H1 (cell line): ENCODE results near the gene MYO1D. TPM values are rescaled to one million over a fixed set of nuclear protein-coding genes. Genes with fewer than 3 reads are reported as not detected.

ENCODE experiments used
- CTCF ChIA-PET: fragments of 300-600 bp; sonication (Branson Sonifier 250); formaldehyde crosslinking; loops from one replicate; lab custom pipeline; 2021; ENCODE audit not compliant: partially characterized antibody; lab: Charles Lee
- POLR2A ChIA-PET: fragments of 300-600 bp; sonication (Branson Sonifier 250); formaldehyde crosslinking; loops from one replicate; lab custom pipeline; 2021; ENCODE audit warnings: inconsistent platforms; ENCODE audit not compliant: partially characterized antibody; lab: Charles Lee
- DNase-seq, 2 experiments: peaks; one replicate each; pipeline versions ENCODE4 v3.0.0 to v3.0.0-alpha.2; 2010 to 2022; ENCODE audit warnings: low spot score in 2 of 2, low read depth in 1 of 2, mixed read lengths in 1 of 2
- FAIRE-seq: peaks from 2 replicates; lab custom pipeline; 2011; peaks lifted over from hg19 to GRCh38; lab: Jason Lieb, UNC
- H2AFZ ChIP-seq: 2 replicates; pipeline ENCODE4 v1.8.1; 2012; ENCODE audit warnings: low read length, inconsistent platforms
- H2AK5ac ChIP-seq: 2 replicates; pipeline ENCODE4 v1.6.1; 2013; ENCODE audit warnings: low read depth, low read length
- H2BK120ac ChIP-seq: replicated peaks from 2 replicates; pipeline ENCODE3; 2013; ENCODE audit warnings: low read depth, low read length, inconsistent platforms
- H2BK12ac ChIP-seq: 2 replicates; pipeline ENCODE4 v1.6.1; 2013; ENCODE audit warnings: low read depth, low read length
- H2BK15ac ChIP-seq: 2 replicates; pipeline ENCODE4 v1.6.1; 2013; ENCODE audit warnings: low read length
- H2BK20ac ChIP-seq: 2 replicates; pipeline ENCODE4 v1.6.1; 2013; ENCODE audit warnings: low read length
- H2BK5ac ChIP-seq: 2 replicates; pipeline ENCODE4 v1.6.1; 2013; ENCODE audit warnings: low read depth, low read length
- H3K14ac ChIP-seq: 2 replicates; pipeline ENCODE4 v1.6.1; 2013; ENCODE audit warnings: inconsistent platforms; ENCODE audit not compliant: insufficient read length
- H3K18ac ChIP-seq: 2 replicates; pipeline ENCODE4 v1.6.1; 2013; ENCODE audit warnings: low read length; ENCODE audit errors: extremely low read depth
- H3K23ac ChIP-seq: 2 replicates; pipeline ENCODE4 v1.6.1; 2013; ENCODE audit warnings: inconsistent platforms; ENCODE audit not compliant: insufficient read length
- H3K23me2 ChIP-seq: 2 replicates; pipeline ENCODE4 v1.6.1; 2013; ENCODE audit warnings: low read depth, low read length
- H3K27ac ChIP-seq: 2 replicates; pipeline ENCODE4 v1.6.1; 2011; ENCODE audit warnings: low read depth, low read length, inconsistent platforms
- H3K27me3 ChIP-seq, 4 experiments: replicated peaks in 1 of 4; 1 replicate in 1 of 4; 2 replicates in 3 of 4; pipeline versions ENCODE4 v1.6.1 to v1.8.1; 2011 to 2013; ENCODE audit warnings: low read length in 3 of 4, mild to moderate bottlenecking in 3 of 4, inconsistent platforms in 2 of 4, mixed read lengths in 2 of 4, moderate library complexity in 1 of 4; ENCODE audit not compliant: control insufficient read depth in 3 of 4, insufficient read depth in 3 of 4; ENCODE audit errors: extremely low read depth in 1 of 4
- H3K36me3 ChIP-seq, 4 experiments: 2 replicates each; pipeline versions ENCODE4 v1.6.1 to v1.8.1; 2011 to 2013; ENCODE audit warnings: mild to moderate bottlenecking in 4 of 4, low read length in 3 of 4, moderate library complexity in 2 of 4, control low read depth in 1 of 4, inconsistent platforms in 1 of 4; ENCODE audit not compliant: insufficient read depth in 4 of 4, control insufficient read depth in 2 of 4
- H3K4ac ChIP-seq: replicated peaks from 2 replicates; pipeline ENCODE3; 2013; ENCODE audit warnings: low read length, low read depth, mixed read lengths, inconsistent platforms; ENCODE audit not compliant: insufficient read length
- H3K4me1 ChIP-seq, 4 experiments: replicated peaks in 1 of 4; 1 replicate in 1 of 4; 2 replicates in 3 of 4; pipeline versions ENCODE4 v1.6.1 to v1.8.1; 2011 to 2013; ENCODE audit warnings: low read length in 3 of 4, inconsistent platforms in 2 of 4, mixed read lengths in 1 of 4; ENCODE audit not compliant: insufficient read depth in 4 of 4, control insufficient read depth in 3 of 4
- H3K4me2 ChIP-seq, 2 experiments: 2 replicates each; pipeline versions ENCODE4 v1.6.1 to v1.8.1; 2011 to 2013; ENCODE audit warnings: low read depth in 2 of 2, low read length in 2 of 2, control low read depth in 1 of 2, inconsistent platforms in 1 of 2, mild to moderate bottlenecking in 1 of 2; ENCODE audit not compliant: insufficient read depth in 1 of 2
- H3K4me3 ChIP-seq, 4 experiments: fragments of 200-600, 300-600 bp in 1 of 4; sonication (generic), shearing (Covaris generic), sonication (Bioruptor Twin) in 1 of 4; 2 replicates each; pipeline versions ENCODE4 v1.5.1 to v1.8.1; 2011 to 2016; ENCODE audit warnings: low read length in 4 of 4, low read depth in 3 of 4, control low read depth in 2 of 4, inconsistent platforms in 2 of 4, mild to moderate bottlenecking in 2 of 4, mixed read lengths in 1 of 4, moderate library complexity in 1 of 4; ENCODE audit not compliant: insufficient read depth in 2 of 4; ENCODE audit errors: extremely low read depth in 1 of 4
- H3K56ac ChIP-seq: replicated peaks from 2 replicates; pipeline ENCODE3; 2013; ENCODE audit warnings: low read depth, mild to moderate bottlenecking, mixed read lengths, low read length, inconsistent platforms; ENCODE audit not compliant: insufficient read length
- H3K79me1 ChIP-seq: 2 replicates; pipeline ENCODE4 v1.6.1; 2013; ENCODE audit warnings: low read depth, low read length, control low read depth
- H3K79me2 ChIP-seq, 2 experiments: 2 replicates each; pipeline versions ENCODE4 v1.6.1 to v1.8.1; 2012 to 2013; ENCODE audit warnings: low read length in 2 of 2, mild to moderate bottlenecking in 2 of 2, inconsistent platforms in 1 of 2; ENCODE audit not compliant: insufficient read depth in 2 of 2, control insufficient read depth in 1 of 2
- H3K9ac ChIP-seq, 4 experiments: replicated peaks in 1 of 4; 1 replicate in 1 of 4; 2 replicates in 3 of 4; pipeline versions ENCODE4 v1.6.1 to v1.8.1; 2011 to 2013; ENCODE audit warnings: low read depth in 3 of 4, low read length in 3 of 4, control low read depth in 2 of 4, mild to moderate bottlenecking in 2 of 4, moderate library complexity in 2 of 4, inconsistent platforms in 1 of 4; ENCODE audit errors: extremely low read depth in 1 of 4
- H3K9me3 ChIP-seq, 2 experiments: 2 replicates each; pipeline versions ENCODE4 v1.6.1 to v1.8.1; 2012 to 2013; ENCODE audit warnings: mild to moderate bottlenecking in 2 of 2, moderate library complexity in 2 of 2, control low read depth in 1 of 2, inconsistent platforms in 1 of 2, low read depth in 1 of 2, low read length in 1 of 2, mixed read lengths in 1 of 2; ENCODE audit not compliant: insufficient read depth in 2 of 2
- H4K20me1 ChIP-seq, 2 experiments: replicated peaks in 1 of 2; 2 replicates each; pipeline versions ENCODE3 to v1.8.1; 2011 to 2013; ENCODE audit warnings: inconsistent platforms in 2 of 2, low read length in 2 of 2, mild to moderate bottlenecking in 1 of 2; ENCODE audit not compliant: insufficient read depth in 2 of 2, control insufficient read depth in 1 of 2
- H4K5ac ChIP-seq: 2 replicates; pipeline ENCODE4 v1.6.1; 2013; ENCODE audit warnings: low read length, low read depth, mixed read lengths, inconsistent platforms; ENCODE audit not compliant: insufficient read length
- H4K8ac ChIP-seq: 2 replicates; pipeline ENCODE4 v1.8.0; 2013; ENCODE audit warnings: mild to moderate bottlenecking, moderate library complexity, low read length, inconsistent platforms; ENCODE audit not compliant: insufficient read depth; ENCODE audit errors: extremely low read depth
- H4K91ac ChIP-seq: replicated peaks from 2 replicates; pipeline ENCODE3; 2013; ENCODE audit warnings: low read length, mixed read lengths, inconsistent platforms; ENCODE audit not compliant: insufficient read length
- CTBP2 ChIP-seq: IDR thresholded peaks from 2 replicates; pipeline ENCODE4 v1.7.0; 2011; ENCODE audit warnings: borderline replicate concordance, mild to moderate bottlenecking, moderate library complexity, mixed read lengths, low read length; ENCODE audit not compliant: insufficient read depth, insufficient read length
- KDM4A ChIP-seq: IDR thresholded peaks from one replicate; pipeline ENCODE4 v1.7.1; 2012; ENCODE audit warnings: low read depth, mild to moderate bottlenecking, moderate library complexity, low read length, inconsistent platforms; ENCODE audit not compliant: severe bottlenecking
- NANOG ChIP-seq: IDR thresholded peaks from 2 replicates; pipeline ENCODE4 v1.6.1; 2011; ENCODE audit warnings: low read length, low read depth, mild to moderate bottlenecking, inconsistent platforms; ENCODE audit not compliant: insufficient read depth, poor library complexity, severe bottlenecking
- PHF8 ChIP-seq: fragments of 200-600 bp; sonication (generic); conservative IDR thresholded peaks from 2 replicates; pipeline ENCODE4 v1.7.1; 2012; ENCODE audit warnings: low read depth, mild to moderate bottlenecking, inconsistent platforms, low read length, moderate library complexity
- RAD21 ChIP-seq, 2 experiments: IDR thresholded peaks in 1 of 2; conservative IDR thresholded peaks in 1 of 2; 2 replicates each; pipeline ENCODE4 v1.6.1; 2011; ENCODE audit warnings: low read depth in 2 of 2, low read length in 2 of 2, improper control_type of control experiment in 1 of 2, inconsistent platforms in 1 of 2, mild to moderate bottlenecking in 1 of 2, moderate library complexity in 1 of 2
- SIRT6 ChIP-seq: IDR thresholded peaks from one replicate; pipeline ENCODE4 v1.7.1; 2012; ENCODE audit warnings: low read length, inconsistent platforms
- SP4 ChIP-seq: IDR thresholded peaks from 2 replicates; pipeline ENCODE4 v1.6.1; 2012; ENCODE audit warnings: low read length, inconsistent platforms
- TAF1 ChIP-seq: IDR thresholded peaks from 2 replicates; pipeline ENCODE4 v1.6.1; 2011; ENCODE audit warnings: mild to moderate bottlenecking, low read depth, low read length
- WGBS, 2 experiments: shearing (Covaris generic) in 1 of 2; methylation state at CpG; one replicate each; pipeline versions ENCODE4 v1.1.6 to v1.1.7; 2013 to 2015; ENCODE audit warnings: low lambda C conversion rate in 2 of 2, mixed read lengths in 2 of 2, inconsistent platforms in 1 of 2, low coverage in 1 of 2, missing lambda C conversion rate in 1 of 2; ENCODE audit not compliant: insufficient replicate concordance in 2 of 2, insufficient coverage in 1 of 2, insufficient read length in 1 of 2; ENCODE audit errors: extremely low coverage in 1 of 2, missing lambda C conversion rate in 1 of 2; 5-methylcytosine and 5-hydroxymethylcytosine counted together
- polyA plus RNA-seq, 7 experiments: library from polyadenylated mRNA; depleted of rRNA in 3 of 7; stranded (reverse) in 5 of 7; unstranded in 2 of 7; fragments of >200 nt in 5 of 7; fragments of 200-250 nt in 2 of 7; gene quantifications; 1 replicate in 5 of 7; 2 replicates in 1 of 7; 4 replicates in 1 of 7; pipeline versions ENCODE4 v1.2.1 to v1.2.3, GENCODE V29; 2011 to 2013; ENCODE audit warnings: missing spikeins in 2 of 7, mixed read lengths in 2 of 7
- total RNA-seq: library from RNA; stranded (reverse); fragmentation: NEBNext Ultra II Directional; extraction: Animal tissue kit (Norgen Biotek cat#: 25700); gene quantifications from 2 replicates; pipeline ENCODE4 v1.2.1, GENCODE V29; 2021

The MYO1D gene
- total and polyA plus RNA-seq, 2 of the 8 experiments (the other 6 are each of a cell fraction or from before 2014, with no cell fraction given) = 6.5 to 25.4 TPM

DNA sequence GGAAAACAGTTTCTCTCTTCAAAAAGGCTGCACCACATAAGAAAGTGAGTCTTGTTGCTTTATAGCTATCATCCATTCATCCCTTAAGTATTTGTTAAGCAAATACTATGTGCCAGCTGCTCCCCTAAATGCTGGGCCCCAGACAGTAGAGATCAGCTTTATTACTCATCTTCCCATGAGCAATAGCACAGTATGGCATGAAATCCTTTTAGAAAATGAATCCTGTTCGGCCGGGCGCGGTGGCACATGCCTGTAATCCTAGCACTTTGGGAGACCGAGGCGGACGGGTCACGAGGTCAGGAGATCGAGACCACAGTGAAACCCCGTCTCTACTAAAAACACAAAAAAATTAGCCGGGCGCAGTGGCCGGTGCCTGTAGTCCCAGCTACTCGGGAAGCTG is 99.5 kb downstream of the MYO1D start:
- ChIA-PET POLR2A (no interaction called here), CTCF (interaction anchor here (0.6 to 2.3 kb wide), 6 partner anchors 9 to 234 kb away, joined by 3 to 8 read pairs (median 4); partner anchors contain the start of gene MYO1D)
- H4K20me1 ChIP-seq = peaks cover 0 to 2% of the 10 kb centered on the region in 2 experiments
- no peak overlapping the region for H2BK20ac ChIP-seq
- H3K23me2 ChIP-seq = no peaks in the 10 kb centered on the region
- no peaks in the 10 kb centered on the region for H3K36me3 ChIP-seq
- H3K27me3 ChIP-seq = no peaks in the 10 kb centered on the region
- H3K4me3 ChIP-seq = no peak overlapping the region
- no peak overlapping the region for H2BK12ac ChIP-seq
- H3K4me2 ChIP-seq = no peak overlapping the region
- TF ChIP-seq KDM4A = no peak
- no peak for TF ChIP-seq RAD21 (IDR thresholded peaks at IDR 0.05 in 1 of 2, conservative IDR thresholded peaks at IDR 0.05 in 1 of 2; ENCODE audit: low read depth in 2 of 2, low read length in 2 of 2)
- no peak for TF ChIP-seq TAF1
- TF ChIP-seq PHF8 = no peak
- no peak for TF ChIP-seq SP4
- TF ChIP-seq SIRT6 = no peak
- TF ChIP-seq CTBP2 = no peak
- no peak for TF ChIP-seq NANOG
- H4K5ac ChIP-seq = no peak overlapping the region
- no peaks in the 10 kb centered on the region for H3K79me2 ChIP-seq
- no peak overlapping the region for H3K56ac ChIP-seq
- H3K23ac ChIP-seq = no peak overlapping the region
- no peak overlapping the region for H2BK5ac ChIP-seq
- H3K18ac ChIP-seq = no peak overlapping the region
- H3K9ac ChIP-seq = no peak overlapping the region
- no peak overlapping the region for H3K4ac ChIP-seq
- 83% methylated on average over 13 of the region's 14 CpGs; no CpG with 5 or more reads in 1 of the 2 experiments for WGBS, 2 experiments
- H2AFZ ChIP-seq = no peak overlapping the region
- FAIRE-seq (no peak), DNase-seq (no peak)
- no peak overlapping the region for H2BK120ac ChIP-seq
- H3K4me1 ChIP-seq = no peaks in the 10 kb centered on the region
- H3K14ac ChIP-seq = no peak overlapping the region
- no peaks in the 10 kb centered on the region for H3K9me3 ChIP-seq
- no peak overlapping the region for H2BK15ac ChIP-seq
- H3K27ac ChIP-seq = no peak overlapping the region
- H2AK5ac ChIP-seq = no peak overlapping the region
- H4K91ac ChIP-seq = no peak overlapping the region
- no peaks in the 10 kb centered on the region; the same call in 1 of the 2 replicates for H3K79me1 ChIP-seq
- no peak overlapping the region for H4K8ac ChIP-seq
